ENCODE data around the gene FIGN.

Gene FIGN

DNA sequence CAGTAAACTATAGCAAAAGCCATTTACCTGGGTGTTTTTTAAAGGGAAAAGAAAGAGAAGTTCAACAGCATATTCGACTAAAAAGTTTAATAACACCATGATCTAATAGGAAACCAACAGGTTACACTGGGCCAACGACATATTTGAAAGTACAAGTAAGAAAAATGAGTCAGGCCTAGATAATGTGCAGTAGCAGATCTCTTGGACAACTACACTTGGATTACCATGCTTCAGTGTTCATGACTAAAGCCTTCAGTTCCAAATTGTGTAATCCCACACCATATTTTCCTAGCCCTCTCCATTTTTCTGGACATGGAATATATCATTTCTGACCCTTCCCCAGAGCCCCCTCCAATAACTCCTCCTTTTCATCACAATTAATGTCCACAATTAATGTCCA, 39.1 kb upstream of the FIGN start:
- no peaks in the 10 kb centered on the region for H3K27me3 ChIP-seq
- no peaks in the 10 kb centered on the region for H3K9me3 ChIP-seq
- H3K4me1 ChIP-seq: peaks cover 0 to 15% (median 3%) of the 10 kb centered on the region in 4 donors
- TF ChIP-seq, protein P1, sequence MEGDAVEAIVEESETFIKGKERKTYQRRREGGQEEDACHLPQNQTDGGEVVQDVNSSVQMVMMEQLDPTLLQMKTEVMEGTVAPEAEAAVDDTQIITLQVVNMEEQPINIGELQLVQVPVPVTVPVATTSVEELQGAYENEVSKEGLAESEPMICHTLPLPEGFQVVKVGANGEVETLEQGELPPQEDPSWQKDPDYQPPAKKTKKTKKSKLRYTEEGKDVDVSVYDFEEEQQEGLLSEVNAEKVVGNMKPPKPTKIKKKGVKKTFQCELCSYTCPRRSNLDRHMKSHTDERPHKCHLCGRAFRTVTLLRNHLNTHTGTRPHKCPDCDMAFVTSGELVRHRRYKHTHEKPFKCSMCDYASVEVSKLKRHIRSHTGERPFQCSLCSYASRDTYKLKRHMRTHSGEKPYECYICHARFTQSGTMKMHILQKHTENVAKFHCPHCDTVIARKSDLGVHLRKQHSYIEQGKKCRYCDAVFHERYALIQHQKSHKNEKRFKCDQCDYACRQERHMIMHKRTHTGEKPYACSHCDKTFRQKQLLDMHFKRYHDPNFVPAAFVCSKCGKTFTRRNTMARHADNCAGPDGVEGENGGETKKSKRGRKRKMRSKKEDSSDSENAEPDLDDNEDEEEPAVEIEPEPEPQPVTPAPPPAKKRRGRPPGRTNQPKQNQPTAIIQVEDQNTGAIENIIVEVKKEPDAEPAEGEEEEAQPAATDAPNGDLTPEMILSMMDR (IDR thresholded peaks at IDR 0.05): no peak
- no peak for DNase-seq
- H3K36me3 ChIP-seq: no peaks in the 10 kb centered on the region
- intact Hi-C loops (cut with DNase I; ENCODE audit: low total_unique reads): no loop called here
- H3K4me3 ChIP-seq: no peak overlapping the region
- no peak overlapping the region for H3K27ac ChIP-seq

DNA sequence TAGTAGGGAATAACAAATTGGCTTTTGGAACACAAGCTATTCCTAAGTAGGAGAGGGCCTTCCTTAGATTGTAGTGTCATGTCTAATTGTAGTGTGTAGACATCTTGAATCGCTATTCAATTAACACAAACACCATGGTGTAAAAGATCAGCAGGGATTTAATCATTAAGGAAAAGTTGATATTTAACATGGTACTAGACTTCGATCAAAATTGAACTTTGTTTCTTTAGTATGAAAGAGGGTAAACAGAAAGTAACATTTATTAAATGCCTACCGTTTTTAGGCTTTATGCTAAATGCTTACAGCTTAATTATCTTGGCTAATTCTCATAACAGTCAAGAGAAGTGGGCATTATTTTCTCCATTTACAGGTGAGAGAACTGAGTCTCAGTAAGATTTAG, 37.5 kb upstream of the FIGN start:
- no peaks in the 10 kb centered on the region for H3K36me3 ChIP-seq
- no peak for DNase-seq
- H3K4me1 ChIP-seq: peaks cover 0 to 11% (median under 1%) of the 10 kb centered on the region in 4 donors
- intact Hi-C loops (cut with DNase I; ENCODE audit: low total_unique reads): no loop called here
- H3K27ac ChIP-seq: no peak overlapping the region
- H3K27me3 ChIP-seq: no peaks in the 10 kb centered on the region
- no peak overlapping the region for H3K4me3 ChIP-seq
- TF ChIP-seq, protein P1 (IDR thresholded peaks at IDR 0.05): no peak
- no peaks in the 10 kb centered on the region for H3K9me3 ChIP-seq

DNA sequence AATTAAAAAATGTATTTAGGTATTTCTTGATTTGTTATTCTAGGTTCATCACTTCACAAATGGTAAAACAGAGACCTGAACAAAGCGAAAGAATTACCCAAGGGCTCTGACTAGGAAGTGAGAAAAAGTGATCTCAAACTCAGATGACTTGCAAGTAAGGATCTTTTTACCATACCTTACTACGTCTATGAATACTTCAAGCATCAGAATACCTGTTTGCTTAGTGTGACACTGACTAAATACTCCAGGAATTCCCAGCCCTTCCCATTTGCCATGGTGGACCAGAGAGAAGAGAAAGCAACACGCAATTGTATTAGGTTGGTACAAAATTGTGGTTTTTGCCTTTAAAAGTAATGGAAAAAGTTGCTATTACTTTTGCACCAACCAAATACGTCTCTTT, 35.8 kb upstream of the FIGN start:
- H3K27me3 ChIP-seq: no peaks in the 10 kb centered on the region
- no peaks in the 10 kb centered on the region for H3K36me3 ChIP-seq
- H3K27ac ChIP-seq: no peak overlapping the region
- no peak for DNase-seq
- intact Hi-C loops (cut with DNase I; ENCODE audit: low total_unique reads): no loop called here
- no peak overlapping the region for H3K4me3 ChIP-seq
- no peaks in the 10 kb centered on the region for H3K9me3 ChIP-seq
- H3K4me1 ChIP-seq: peaks cover 0 to 7% (median 0%) of the 10 kb centered on the region in 4 donors
- TF ChIP-seq, protein P1 (IDR thresholded peaks at IDR 0.05): no peak

DNA sequence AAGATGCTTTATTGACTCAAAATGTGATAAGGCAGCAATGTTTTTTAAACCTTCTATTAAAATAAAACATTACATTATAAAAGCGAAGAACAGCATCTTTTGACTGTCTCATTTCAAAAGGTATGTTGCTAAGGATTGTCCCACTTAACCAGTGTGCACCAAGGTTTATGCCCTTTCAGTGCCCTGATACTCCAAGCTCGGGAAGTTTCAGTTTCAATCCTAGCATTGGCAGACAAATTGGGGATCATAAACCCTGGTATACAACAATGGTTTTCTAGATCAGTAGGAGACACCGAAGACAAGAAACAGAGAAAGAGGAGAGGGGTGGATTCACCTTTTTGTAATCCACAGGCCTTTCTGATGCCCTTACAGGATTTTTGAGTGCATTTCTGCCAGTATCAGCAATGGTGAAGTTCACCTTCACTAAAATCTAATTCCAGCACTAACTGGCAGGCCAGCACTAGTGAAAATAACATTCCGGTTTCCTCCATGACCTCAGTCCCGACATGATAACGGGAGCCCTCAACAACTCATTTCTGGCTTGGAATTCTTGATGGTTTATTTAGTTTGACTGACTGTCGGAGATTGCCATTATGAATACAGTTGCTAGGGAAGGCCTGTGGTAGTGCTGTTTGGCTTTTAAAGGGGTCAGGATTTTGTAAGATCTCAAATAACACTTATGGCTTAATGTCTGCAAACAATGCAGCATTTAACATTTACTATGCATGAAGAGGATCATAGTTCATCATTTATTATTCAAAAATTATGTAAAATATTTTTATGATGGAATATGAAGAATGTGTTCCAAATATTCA, 33.3 kb upstream of the FIGN start:
- Histone ChIP-seq H3K36me3 (no peaks in the 10 kb centered on the region), H3K27me3 (no peaks in the 10 kb centered on the region), H3K4me1 (no peaks in the 10 kb centered on the region), H3K4me3 (no peak overlapping the region), H3K9me3 (no peaks in the 10 kb centered on the region), H3K27ac (no peak overlapping the region)
- DNase-seq: no peak
- intact Hi-C loops (cut with DNase I; ENCODE audit: low total_unique reads): no loop called here
- TF ChIP-seq, protein P1 (IDR thresholded peaks at IDR 0.05): no peak

DNA sequence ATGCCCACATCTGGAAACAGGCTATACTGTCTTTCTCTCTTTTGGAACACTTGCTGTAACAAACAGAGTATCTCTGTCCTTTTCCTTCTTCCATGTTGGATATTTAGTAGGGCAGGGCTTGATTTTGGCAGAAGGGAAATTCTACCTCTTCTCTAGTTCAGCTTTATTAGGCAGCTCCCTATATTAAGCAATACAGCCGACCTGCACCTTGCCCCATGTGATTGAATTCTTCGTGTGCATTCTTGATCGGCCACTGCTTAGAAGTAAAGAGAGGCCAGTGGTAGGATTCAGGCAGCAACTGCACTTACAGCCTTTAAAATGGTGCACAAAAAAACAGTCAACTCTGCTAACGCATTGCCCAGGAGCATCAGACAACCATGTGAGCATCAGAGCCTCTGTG, 31.3 kb upstream of the FIGN start:
- H3K4me1 ChIP-seq: no peaks in the 10 kb centered on the region
- no peak for DNase-seq
- no peaks in the 10 kb centered on the region for H3K9me3 ChIP-seq
- intact Hi-C loops (cut with DNase I; ENCODE audit: low total_unique reads): no loop called here
- no peaks in the 10 kb centered on the region for H3K27me3 ChIP-seq
- H3K27ac ChIP-seq: no peak overlapping the region
- no peak overlapping the region for H3K4me3 ChIP-seq
- no peaks in the 10 kb centered on the region for H3K36me3 ChIP-seq
- TF ChIP-seq, protein P1 (IDR thresholded peaks at IDR 0.05): no peak
